Measurements from ENCODE around the gene RNF217. TPM values are rescaled to one million over a fixed set of nuclear protein-coding genes. Genes with fewer than 3 reads are reported as not detected.

RNF217 gene
- total RNA-seq, 1 donor from 2014 or later = 1.8 TPM

DNA sequence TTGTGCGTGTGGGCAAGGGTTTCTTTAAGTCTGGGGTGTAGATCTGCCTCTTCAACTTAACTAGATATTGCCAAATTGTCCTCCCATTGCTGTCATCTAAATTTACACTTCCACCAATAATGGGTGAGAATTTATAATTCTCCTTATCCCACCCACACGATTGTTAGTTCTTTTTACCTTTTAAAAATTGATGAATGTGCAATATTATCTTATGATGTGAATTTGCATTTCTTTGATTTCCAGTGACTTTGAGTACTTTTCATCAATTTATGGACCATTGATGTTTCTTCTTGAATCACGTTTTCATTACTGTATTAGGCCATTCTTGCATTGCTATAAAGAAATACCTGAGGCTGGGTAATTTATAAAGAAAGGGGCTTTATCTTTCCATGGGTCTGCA, 174.1 kb downstream of the RNF217 start:
- no peak overlapping the region for H3K27ac Mint-ChIP-seq
- no peak for DNase-seq (ENCODE audit: low spot score)
- no peak overlapping the region for H3K4me3 Mint-ChIP-seq
- no peaks in the 10 kb centered on the region for H3K36me3 Mint-ChIP-seq (ENCODE audit: low read depth)
- H3K9me3 Mint-ChIP-seq = no peaks in the 10 kb centered on the region
- no peaks in the 10 kb centered on the region for H3K4me1 Mint-ChIP-seq (ENCODE audit: low read depth)
- no peaks in the 10 kb centered on the region for H3K27me3 Mint-ChIP-seq (ENCODE audit: insufficient read depth)
- intact Hi-C loops (cut with micrococcal nuclease) = no loop called here

DNA sequence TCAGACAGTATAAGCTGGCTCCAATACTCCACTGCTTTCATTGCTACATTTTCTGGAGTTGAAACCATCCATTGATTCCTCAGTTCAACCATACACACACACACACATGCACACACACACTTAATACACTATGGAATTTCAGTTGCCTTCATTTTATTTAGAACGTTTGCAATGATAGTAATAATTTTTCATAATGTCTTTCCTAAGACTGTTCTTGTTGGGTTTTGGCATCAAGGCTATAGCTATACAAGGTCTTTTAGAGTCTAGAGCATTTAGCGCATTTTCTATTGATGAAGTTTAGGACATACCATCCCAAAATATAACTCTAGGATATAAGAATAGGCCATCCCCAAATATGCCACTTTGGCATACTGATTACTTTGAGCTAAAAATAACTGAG, 175.8 kb downstream of the RNF217 start:
- no peak for DNase-seq (ENCODE audit: low spot score)
- H3K27me3 Mint-ChIP-seq (ENCODE audit: insufficient read depth) = no peaks in the 10 kb centered on the region
- intact Hi-C loops (cut with micrococcal nuclease) = no loop called here
- no peak overlapping the region for H3K27ac Mint-ChIP-seq
- H3K4me3 Mint-ChIP-seq = no peak overlapping the region
- H3K36me3 Mint-ChIP-seq (ENCODE audit: low read depth) = no peaks in the 10 kb centered on the region
- no peaks in the 10 kb centered on the region for H3K4me1 Mint-ChIP-seq (ENCODE audit: low read depth)
- no peaks in the 10 kb centered on the region for H3K9me3 Mint-ChIP-seq

DNA sequence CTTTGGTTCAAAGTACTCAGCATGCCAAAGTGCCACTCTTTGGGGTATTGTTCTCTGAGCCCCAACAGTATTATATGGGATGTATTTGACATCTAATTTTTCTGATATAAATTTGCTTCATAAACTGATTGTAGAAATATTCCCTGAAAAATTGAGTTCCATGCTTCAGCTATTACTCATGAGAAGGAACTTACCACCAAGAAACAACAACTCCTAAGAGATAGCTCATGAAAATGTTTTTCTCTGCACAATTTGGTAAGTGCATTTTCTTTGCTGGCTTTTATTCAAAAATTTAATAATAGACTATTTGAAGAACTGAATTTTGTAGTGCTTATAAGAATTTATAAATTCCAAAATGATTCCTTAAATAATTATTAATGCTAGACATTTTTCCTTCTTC, 178.6 kb downstream of the RNF217 start:
- Mint-ChIP-seq H3K4me1 (ENCODE audit: low read depth) (no peaks in the 10 kb centered on the region), H3K27ac (no peak overlapping the region), H3K27me3 (ENCODE audit: insufficient read depth) (no peaks in the 10 kb centered on the region), H3K36me3 (ENCODE audit: low read depth) (no peaks in the 10 kb centered on the region), H3K4me3 (no peak overlapping the region), H3K9me3 (no peaks in the 10 kb centered on the region)
- DNase-seq (ENCODE audit: low spot score) = no peak
- intact Hi-C loops (cut with micrococcal nuclease) = no loop called here

Other genes with a start within 250 kb of the RNF217 start
- gene TPD52L1, start 191.3 kb downstream of the RNF217 start, total RNA-seq = 0.29 TPM in 1 of 2 replicates, not detected in the other